ENCODE results near the gene IGFL4. TPM values are rescaled to one million over a fixed set of nuclear protein-coding genes. Genes with fewer than 3 reads are reported as not detected.

The IGFL4 gene
- total RNA-seq, 2 donors from 2014 or later, result 0.33 to 0.60 TPM

DNA sequence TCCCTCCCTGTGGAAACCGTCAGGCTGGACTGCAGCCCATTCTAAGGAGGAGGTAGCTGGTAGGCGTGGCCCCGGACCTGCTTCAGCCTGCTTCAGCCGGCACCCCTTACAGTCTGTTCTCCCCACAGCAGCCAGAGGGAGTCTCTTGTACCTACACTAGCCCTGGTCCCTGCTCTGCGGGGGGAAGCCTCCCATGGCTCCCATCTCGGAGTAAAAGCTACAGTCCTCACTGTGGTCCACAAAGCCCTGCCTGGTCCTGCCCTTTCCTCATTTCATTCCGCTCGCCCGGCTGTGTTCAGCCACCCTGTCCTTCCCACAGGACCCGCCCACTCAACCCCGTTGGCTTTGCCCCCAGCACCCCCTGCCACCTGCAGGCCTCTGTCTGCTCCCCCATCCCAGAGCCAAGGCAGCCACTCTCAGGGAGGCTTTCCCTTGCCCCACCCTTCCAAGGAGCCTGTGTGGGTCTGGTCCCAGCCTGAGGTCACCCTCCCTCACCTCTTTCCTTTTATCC lies 19.2 kb downstream of the IGFL4 start:
- Mint-ChIP-seq H3K9me3 (peaks cover 8% of the 10 kb centered on the region), H3K36me3 (ENCODE audit: low read depth) (peaks cover 12% of the 10 kb centered on the region), H3K4me1 (peaks cover 3% of the 10 kb centered on the region), H3K4me3 (no peak overlapping the region), H3K27ac (no peak overlapping the region), H3K27me3 (ENCODE audit: insufficient read depth) (peaks cover 7% of the 10 kb centered on the region)
- H3K36me3 ChIP-seq (ENCODE audit: control insufficient read depth, insufficient read depth, low read length), result no peaks in the 10 kb centered on the region
- H3K9me3 ChIP-seq (ENCODE audit: control insufficient read depth, low read length), result peaks cover 11% of the 10 kb centered on the region
- H3K9ac ChIP-seq (ENCODE audit: extremely low read depth, low read length, poor library complexity, severe bottlenecking), result no peak overlapping the region
- H3K4me1 ChIP-seq (ENCODE audit: control insufficient read depth, insufficient read depth, low read length), result no peaks in the 10 kb centered on the region
- DNase-seq, result peak; percentile 58
- H3K4me3 ChIP-seq (ENCODE audit: low read length), result no peak overlapping the region
- WGBS, 2 experiments (ENCODE audit: insufficient coverage in 1 of 2, insufficient read length in 1 of 2), result 86 to 87% methylated on average over 6 to 11 of the region's 11 CpGs
- peaks cover under 1% of the 10 kb centered on the region for H3K27me3 ChIP-seq (ENCODE audit: control insufficient read depth, insufficient read depth, low read length, poor library complexity, severe bottlenecking)
- H3K27ac ChIP-seq (ENCODE audit: low read depth, low read length), result no peak overlapping the region
- TF ChIP-seq, protein P1, sequence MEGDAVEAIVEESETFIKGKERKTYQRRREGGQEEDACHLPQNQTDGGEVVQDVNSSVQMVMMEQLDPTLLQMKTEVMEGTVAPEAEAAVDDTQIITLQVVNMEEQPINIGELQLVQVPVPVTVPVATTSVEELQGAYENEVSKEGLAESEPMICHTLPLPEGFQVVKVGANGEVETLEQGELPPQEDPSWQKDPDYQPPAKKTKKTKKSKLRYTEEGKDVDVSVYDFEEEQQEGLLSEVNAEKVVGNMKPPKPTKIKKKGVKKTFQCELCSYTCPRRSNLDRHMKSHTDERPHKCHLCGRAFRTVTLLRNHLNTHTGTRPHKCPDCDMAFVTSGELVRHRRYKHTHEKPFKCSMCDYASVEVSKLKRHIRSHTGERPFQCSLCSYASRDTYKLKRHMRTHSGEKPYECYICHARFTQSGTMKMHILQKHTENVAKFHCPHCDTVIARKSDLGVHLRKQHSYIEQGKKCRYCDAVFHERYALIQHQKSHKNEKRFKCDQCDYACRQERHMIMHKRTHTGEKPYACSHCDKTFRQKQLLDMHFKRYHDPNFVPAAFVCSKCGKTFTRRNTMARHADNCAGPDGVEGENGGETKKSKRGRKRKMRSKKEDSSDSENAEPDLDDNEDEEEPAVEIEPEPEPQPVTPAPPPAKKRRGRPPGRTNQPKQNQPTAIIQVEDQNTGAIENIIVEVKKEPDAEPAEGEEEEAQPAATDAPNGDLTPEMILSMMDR (conservative IDR thresholded peaks at IDR 0.05), result peak; percentile 36

DNA sequence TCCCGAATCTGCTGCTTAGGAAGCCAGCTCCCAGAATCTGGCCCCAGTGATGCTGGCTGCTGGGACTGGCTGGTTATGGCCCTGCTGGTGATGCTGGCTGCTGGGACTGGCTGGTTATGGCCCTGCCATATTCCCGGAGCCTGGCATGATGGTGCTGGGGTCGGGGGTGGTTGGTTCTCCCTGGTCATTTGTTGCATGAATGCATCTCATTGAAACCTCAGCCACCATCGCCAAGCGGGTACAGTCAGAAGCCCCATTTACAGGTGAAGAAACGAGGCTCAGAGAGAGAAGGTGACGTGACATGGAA lies 20.0 kb downstream of the IGFL4 start:
- peaks cover 10% of the 10 kb centered on the region for H3K27me3 Mint-ChIP-seq (ENCODE audit: insufficient read depth)
- H3K4me1 Mint-ChIP-seq, result peaks cover 6% of the 10 kb centered on the region
- no peak for DNase-seq
- no peak overlapping the region for H3K27ac Mint-ChIP-seq
- Histone ChIP-seq H3K4me3 (ENCODE audit: low read length) (no peak overlapping the region), H3K27ac (ENCODE audit: low read depth, low read length) (no peak overlapping the region), H3K9ac (ENCODE audit: extremely low read depth, low read length, poor library complexity, severe bottlenecking) (no peak overlapping the region), H3K4me1 (ENCODE audit: control insufficient read depth, insufficient read depth, low read length) (no peaks in the 10 kb centered on the region), H3K36me3 (ENCODE audit: control insufficient read depth, insufficient read depth, low read length) (no peaks in the 10 kb centered on the region), H3K27me3 (ENCODE audit: control insufficient read depth, insufficient read depth, low read length, poor library complexity, severe bottlenecking) (peaks cover 9% of the 10 kb centered on the region), H3K9me3 (ENCODE audit: control insufficient read depth, low read length) (peaks cover 9% of the 10 kb centered on the region)
- H3K36me3 Mint-ChIP-seq (ENCODE audit: low read depth), result peaks cover 4% of the 10 kb centered on the region
- 92 to 99% methylated on average over 7 of the region's 7 CpGs for WGBS, 2 experiments (ENCODE audit: insufficient coverage in 1 of 2, insufficient read length in 1 of 2)
- TF ChIP-seq, protein P1 (conservative IDR thresholded peaks at IDR 0.05), result no peak
- H3K9me3 Mint-ChIP-seq, result peaks cover 3% of the 10 kb centered on the region
- no peak overlapping the region for H3K4me3 Mint-ChIP-seq

DNA sequence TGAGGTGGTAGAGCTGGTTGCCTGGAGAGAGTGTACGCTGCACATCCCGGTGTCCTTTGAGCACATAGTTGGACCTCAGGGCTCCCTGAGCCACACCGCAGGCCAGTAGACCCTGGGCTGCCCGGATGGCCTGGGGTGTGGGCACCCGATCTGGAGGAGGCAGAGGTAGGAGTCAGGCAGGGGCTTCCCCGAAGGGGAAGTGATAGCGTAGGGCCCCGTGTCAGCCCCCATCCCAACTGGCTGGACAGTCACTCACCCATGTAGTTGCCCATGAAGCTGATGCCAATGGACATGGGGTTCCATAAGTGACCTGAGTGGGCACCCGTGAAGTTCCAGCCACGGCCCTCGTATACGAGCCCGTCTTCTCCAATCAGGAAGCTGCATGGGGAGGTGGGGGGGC lies 21.5 kb downstream of the IGFL4 start:
- H3K27me3 ChIP-seq (ENCODE audit: control insufficient read depth, insufficient read depth, low read length, poor library complexity, severe bottlenecking), result peaks cover 23% of the 10 kb centered on the region
- H3K27ac Mint-ChIP-seq, result no peak overlapping the region
- no peak overlapping the region for H3K4me3 Mint-ChIP-seq
- no peak overlapping the region for H3K9ac ChIP-seq (ENCODE audit: extremely low read depth, low read length, poor library complexity, severe bottlenecking)
- H3K4me1 ChIP-seq (ENCODE audit: control insufficient read depth, insufficient read depth, low read length), result no peaks in the 10 kb centered on the region
- WGBS, 2 experiments (ENCODE audit: insufficient coverage in 1 of 2, insufficient read length in 1 of 2), result 91 to 97% methylated on average over 4 to 13 of the region's 13 CpGs
- H3K4me1 Mint-ChIP-seq, result peaks cover 11% of the 10 kb centered on the region
- no peak for DNase-seq
- no peak overlapping the region for H3K4me3 ChIP-seq (ENCODE audit: low read length)
- H3K9me3 Mint-ChIP-seq, result no peaks in the 10 kb centered on the region
- H3K36me3 ChIP-seq (ENCODE audit: control insufficient read depth, insufficient read depth, low read length), result no peaks in the 10 kb centered on the region
- no peak overlapping the region for H3K27ac ChIP-seq (ENCODE audit: low read depth, low read length)
- no peaks in the 10 kb centered on the region for H3K9me3 ChIP-seq (ENCODE audit: control insufficient read depth, low read length)
- peaks cover 3% of the 10 kb centered on the region for H3K36me3 Mint-ChIP-seq (ENCODE audit: low read depth)
- H3K27me3 Mint-ChIP-seq (ENCODE audit: insufficient read depth), result peaks cover 23% of the 10 kb centered on the region
- TF ChIP-seq, protein P1 (conservative IDR thresholded peaks at IDR 0.05), result no peak

All from endodermal cell (in vitro differentiated cells).